HG03159 (cell line): ENCODE results near the gene KRT15.

Experiments used
- ATAC-seq: cut with Tn5 transposase; IDR thresholded peaks from one replicate; pipeline ENCODE4 v1.9.1; 2021; ENCODE audit warnings: mild to moderate bottlenecking, moderate library complexity; ENCODE audit not compliant: unreplicated experiment

Gene KRT15

DNA sequence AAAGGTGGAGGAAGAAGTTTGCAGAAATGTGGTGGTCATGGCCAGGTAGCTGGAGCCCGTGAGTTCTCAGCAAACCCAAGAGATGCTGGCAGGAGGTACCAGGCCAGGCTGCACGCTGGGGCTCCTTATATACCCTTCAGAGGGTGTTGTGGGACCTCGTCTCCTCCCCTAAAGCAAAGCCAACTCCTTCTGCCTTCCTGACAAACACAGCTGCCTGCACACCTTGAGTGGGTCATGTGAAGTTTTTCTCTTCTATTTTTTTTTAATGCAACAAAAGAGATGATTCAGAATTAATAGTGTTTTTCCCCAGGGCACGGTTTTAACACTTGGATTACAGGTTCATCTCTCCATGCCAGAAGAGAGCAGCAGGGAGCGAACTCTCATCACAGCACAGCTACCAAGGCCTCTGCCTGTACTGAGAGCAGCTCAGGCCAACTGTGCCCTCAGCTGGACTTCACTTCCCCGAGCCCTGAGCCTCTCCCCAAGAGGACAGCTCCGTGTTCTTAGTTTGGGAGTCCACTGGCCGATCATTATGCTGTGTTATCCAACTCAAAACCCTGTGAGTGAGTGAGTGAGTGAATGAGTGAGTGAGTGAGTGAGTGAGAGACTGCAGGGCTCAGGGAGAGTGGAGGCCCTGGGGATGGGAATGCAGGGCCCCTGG lies at the start of gene KRT15:
Gene KRT15, minus strand, starts transcription at position 102 of the 661 bp plus-strand sequence. Its CDS starts 63 bp downstream, at position 39.
- no peak for ATAC-seq

DNA sequence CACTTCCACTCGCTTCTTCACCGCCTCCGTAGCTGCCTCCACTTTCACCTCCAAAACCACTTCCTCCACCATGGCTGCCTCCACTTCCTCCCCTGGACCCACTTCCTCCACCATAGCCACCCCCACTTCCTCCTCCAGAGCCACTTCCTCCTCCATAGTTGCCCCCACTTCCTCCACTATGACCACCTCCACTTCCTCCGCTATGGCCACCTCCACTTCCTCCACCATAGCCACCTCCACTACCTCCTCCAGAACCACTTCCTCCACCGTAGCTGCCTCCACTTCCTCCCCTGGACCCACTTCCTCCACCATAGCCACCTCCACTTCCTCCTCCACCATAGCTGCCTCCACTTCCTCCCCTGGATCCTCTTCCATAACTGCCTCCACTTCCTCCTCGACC lies 48.6 kb upstream of the KRT15 start:
- no peak for ATAC-seq

DNA sequence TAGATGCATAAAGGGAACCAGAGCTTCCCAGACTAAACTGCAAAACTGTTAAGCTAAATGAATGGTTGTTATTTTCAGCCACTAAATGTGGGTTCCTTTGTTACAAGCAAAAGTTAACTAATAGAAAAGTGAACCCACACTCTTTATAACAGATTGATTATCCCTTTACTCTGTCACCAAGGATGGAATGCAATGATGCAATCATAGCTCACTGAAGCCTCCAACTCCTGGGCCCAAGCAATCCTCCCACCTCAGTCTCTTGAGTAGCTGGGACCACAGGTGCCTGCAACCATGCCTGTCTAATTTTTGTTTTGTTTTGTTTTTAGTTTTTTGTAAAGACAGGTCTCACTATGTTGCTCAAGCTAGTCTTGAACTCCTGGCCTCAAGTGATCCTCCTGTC lies 46.6 kb upstream of the KRT15 start:
- no peak for ATAC-seq

DNA sequence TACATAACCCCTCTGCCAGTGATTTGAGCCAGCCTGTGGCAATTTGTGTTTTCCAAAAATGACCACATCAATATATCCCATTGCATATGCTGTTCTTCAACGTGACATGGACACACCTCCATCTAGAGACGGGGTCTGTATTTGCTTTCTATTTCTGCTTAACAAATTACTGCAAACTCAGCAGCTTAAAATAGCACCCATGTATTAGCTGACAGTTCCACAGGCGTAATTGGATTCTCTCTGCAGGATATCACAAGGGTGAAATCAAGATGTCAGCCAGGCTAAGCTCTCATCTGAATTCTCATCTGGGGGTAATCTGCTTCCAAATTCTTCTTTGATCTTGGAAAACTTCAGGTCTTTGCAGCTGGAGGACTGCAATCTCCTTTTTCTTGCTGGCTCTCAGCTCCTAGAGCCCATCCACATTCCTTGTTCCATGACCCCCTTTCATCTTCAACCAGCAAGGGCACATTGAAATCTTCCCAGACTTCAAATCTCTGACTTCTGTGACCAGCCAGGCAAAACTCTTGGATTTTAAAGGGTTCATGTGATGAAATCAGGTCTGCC lies 45.0 kb upstream of the KRT15 start:
- no peak for ATAC-seq

DNA sequence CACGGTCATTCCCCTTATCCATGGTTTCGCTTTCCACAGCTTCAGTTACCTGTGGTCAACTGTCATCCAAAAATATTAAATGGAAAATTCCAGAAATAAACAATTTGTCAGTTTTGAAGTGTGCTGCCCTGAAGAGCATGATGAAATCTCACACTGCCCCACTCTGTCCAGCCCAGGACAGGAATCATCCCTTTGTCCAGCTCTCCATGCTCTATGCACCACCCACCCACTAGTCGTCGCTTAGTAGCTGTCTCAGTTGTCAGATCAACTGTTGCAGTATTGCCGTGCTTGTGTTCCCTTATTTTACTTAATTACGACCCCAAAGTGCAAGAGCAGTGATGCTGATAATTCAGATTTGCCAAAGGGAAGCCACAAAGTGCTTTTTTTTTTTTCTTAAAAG lies 42.9 kb upstream of the KRT15 start:
- ATAC-seq, result no peak

DNA sequence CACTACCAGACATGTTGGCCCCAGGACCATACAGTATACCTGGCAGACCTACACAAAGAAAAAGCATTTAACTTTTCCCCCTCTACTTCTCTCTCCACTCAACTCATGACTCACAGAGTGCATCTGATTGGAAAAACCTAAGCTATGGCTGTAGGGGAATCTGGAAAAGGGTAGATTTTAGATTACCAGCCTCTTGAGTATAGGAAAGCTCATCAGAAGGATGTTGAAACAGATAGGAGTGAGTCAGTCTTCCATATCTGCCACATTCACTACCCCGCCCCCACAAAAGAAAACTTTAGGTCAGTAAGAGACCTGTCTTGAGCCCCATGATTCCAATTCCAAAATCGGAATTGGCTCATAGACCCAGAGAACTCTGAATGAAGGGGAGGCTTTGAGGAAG lies 40.9 kb upstream of the KRT15 start:
- no peak for ATAC-seq

DNA sequence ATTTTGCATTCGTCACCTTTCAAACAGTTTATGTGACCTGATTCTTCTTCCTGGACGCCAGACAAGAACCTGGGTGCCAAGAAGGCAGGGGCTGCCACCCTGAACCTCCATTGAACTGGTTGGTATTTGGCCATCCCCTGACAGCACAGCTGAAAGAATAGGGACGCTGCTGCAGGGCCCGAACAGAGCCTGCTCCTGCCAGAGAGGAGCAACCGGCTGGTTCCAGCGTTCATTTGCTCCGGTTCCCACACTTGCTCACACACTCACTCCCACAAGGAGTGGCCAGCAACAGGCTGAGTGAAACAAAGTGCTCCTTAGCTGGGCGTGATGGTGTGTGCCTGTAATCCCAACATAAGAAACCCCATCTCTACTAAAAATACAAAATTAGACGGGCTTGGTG lies 38.2 kb upstream of the KRT15 start:
- ATAC-seq, result no peak

DNA sequence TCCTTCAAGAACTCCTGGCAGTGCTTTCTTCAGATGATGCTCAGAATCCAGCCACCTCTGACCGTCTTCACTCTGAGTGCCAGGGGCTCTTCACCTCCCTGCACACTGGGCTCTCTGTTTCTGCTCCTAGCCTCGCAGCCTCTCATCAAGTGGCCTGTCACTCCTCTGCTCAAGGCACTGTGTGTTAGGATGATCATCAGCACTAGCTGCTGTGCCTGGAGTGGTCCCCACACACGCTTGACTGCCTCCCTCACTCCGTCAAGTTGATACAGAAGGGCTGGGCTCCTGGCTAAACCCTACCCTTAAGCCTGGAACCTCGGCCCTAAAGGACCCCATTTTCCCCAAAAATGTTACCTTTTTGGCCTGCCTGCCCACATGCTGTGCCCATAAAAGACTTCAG lies 37.6 kb upstream of the KRT15 start:
- ATAC-seq, result no peak

DNA sequence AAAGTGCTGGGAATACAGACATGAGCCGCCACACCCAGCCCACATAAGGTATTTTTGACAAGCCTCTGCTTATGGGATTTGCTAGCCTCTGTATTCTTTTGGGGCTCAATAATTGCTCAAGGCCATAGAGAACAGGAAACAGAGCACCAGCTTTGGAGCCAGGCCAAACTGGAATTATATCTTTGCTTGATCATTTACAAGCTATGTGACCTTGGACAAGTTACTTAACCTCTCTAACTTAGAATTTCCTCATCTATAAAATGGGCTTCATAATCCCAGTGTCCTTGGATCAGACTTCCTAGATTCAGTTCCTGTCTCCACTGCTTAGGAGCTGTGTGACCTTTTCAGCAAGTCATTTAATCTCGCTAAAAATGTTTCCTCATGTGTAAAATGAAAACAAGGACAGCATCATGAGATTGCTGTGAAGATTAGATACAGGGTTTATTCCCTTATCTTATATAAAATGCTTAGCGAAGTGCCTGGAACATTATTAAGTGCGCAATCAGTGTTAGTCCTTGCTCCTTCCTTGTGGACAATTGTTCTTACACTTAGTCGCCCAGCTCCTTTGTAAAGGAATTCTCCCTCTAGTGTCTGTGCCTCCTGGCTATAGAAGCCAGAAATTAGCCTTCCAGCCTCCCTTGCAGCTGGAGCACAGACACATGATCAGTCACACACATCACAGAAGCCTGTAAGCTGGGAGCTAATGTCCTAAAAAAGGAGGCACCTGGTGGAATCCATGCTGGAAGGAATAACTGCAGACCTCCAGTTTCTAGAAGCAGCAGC lies 36.6 kb upstream of the KRT15 start:
- no peak for ATAC-seq

DNA sequence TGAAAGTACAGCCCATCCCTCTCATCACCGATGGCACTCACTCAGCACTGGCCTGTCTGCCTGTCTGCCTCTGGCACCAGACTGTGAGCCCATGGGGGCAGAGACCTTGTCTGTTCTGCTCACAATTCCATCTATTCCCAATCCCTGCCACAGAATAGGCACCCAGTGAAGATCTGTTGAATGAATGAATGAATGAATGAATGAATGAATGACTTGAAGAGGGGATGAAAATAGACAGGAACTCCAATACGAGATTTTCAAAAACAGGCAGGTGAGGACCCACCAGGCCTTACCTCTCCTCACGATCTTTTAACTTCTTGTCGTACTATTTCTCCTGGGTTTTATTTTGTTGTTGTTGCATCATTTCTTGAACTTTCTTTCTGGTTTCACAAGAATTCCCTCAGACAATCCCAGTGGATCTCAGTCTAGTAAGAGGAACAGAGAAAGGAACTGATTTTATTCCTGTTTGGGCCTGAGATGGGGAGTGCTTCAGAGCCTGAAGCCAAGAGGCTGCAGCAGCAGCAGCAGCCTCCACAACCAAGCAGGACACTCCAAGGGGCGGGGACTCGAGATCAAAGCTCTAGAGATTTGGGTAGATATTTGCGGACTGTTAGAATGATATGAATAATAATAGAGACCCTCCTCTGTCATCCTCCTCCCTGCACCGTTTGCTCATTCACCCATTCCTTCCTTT lies 35.4 kb upstream of the KRT15 start:
- no peak for ATAC-seq

DNA sequence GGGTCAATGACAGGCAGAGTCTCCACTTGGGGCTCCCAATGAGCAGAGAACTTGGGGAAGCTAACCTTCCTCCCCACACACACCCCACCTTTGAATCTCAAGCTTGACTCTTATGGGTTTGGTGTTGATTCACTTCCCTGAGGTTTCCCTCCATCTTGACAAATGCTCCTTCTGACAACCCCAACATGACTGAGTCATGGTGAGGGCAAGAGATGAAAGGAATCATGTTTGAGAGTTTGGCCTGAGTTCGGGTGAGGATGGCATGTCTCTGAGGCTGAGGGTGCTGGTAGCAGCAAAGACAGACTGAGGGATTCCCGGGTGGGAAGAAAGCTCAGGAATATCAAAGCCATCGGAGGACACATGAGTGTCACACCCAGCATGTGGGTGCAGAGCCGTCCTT lies 34.5 kb upstream of the KRT15 start:
- no peak for ATAC-seq

DNA sequence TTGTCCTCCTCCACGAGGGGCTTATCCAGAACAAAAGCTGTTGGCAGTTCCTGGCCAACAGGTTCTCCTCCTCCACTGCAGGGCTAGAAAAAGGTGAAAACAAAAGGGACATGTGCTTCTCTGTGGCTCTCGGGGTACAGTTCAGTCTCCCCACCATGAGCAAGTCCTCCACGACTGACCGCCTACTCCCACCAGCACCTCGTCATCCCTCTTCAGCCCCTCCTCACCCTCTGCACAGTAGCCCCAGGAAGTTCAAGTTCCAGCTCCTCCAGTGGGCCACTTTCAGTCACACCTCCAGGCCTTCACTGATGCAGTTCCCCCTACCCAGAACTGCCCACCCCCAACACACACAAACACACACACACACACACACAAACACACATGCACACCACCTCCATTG lies 33.8 kb upstream of the KRT15 start:
- no peak for ATAC-seq

DNA sequence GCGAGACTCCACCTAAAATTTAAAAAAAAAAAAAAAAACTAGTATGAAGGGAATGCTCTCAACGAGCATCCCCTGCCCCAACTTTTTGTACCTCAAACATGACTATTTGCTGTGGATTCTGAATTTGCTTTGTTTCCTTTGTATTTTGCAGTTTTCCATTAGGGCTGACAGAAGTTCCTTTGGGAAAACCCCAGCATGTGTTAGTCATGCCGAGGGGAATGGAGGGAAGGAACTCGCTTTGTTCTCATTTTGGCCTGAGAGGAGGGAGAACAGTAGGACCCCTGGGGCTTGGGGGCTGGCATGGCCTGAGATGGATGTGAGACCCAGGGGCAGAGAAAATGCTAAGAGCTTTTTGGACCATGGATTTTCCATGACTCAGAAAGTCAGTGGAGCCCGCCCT lies 32.7 kb upstream of the KRT15 start:
- ATAC-seq, result no peak

DNA sequence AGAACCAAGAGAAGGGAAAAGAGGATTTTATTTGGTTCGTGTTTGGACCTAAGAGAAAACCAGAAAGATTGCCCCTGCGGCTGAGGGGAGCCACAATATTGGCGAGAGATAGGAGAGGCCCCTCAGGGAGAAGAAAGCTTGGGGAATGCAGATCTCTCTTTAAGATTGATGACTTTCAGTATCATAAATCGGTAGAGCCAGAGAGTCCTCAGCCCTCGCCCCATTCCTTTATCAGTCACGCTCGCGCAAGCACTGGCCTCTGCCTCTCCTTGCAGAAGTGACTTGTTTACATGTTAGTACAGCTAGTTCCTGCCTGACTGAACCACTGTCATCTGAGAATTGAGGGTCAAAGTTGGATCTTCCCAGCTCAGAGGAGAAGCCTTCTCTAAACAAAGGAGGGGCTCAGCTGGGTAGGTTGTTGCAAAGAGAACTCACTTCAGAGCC lies 30.9 kb upstream of the KRT15 start:
- ATAC-seq, result no peak

DNA sequence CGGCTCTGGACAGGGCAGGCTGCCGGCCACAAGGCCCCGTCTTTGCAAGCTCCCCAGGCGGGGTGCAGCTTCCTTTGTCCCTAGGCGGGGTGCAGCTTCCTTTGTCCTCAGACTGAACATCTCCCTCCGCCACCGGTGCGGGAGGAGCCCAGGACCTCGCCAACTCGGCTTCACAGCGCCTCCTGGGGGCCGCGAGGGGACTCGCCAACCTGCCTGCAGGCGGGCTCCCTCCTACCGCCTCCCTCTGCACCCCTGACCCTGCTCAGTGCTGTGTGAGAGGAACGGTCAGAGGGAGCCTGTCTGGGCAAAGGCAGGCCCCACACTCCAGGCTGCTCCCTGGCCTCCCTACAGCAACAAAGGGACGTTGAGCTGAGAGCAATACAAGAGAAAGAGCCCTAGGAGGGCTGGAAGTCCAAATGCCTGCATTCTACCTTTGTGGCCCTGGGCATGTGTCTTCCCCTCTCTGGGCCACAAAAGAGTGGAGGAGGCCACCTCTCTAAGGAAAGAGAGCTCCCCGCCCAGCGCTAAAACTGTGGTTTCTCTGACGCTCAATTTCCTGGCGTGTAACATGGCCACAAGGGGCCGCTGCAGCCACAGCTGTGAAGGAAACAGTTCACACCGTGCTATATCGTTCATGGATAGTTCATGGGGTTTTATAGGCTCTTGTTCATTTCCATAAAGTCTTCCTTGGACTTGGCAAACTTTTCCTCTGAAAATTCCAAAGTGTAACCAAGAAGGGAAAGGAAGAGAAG lies 30.3 kb upstream of the KRT15 start:
- peak; percentile 57 for ATAC-seq

DNA sequence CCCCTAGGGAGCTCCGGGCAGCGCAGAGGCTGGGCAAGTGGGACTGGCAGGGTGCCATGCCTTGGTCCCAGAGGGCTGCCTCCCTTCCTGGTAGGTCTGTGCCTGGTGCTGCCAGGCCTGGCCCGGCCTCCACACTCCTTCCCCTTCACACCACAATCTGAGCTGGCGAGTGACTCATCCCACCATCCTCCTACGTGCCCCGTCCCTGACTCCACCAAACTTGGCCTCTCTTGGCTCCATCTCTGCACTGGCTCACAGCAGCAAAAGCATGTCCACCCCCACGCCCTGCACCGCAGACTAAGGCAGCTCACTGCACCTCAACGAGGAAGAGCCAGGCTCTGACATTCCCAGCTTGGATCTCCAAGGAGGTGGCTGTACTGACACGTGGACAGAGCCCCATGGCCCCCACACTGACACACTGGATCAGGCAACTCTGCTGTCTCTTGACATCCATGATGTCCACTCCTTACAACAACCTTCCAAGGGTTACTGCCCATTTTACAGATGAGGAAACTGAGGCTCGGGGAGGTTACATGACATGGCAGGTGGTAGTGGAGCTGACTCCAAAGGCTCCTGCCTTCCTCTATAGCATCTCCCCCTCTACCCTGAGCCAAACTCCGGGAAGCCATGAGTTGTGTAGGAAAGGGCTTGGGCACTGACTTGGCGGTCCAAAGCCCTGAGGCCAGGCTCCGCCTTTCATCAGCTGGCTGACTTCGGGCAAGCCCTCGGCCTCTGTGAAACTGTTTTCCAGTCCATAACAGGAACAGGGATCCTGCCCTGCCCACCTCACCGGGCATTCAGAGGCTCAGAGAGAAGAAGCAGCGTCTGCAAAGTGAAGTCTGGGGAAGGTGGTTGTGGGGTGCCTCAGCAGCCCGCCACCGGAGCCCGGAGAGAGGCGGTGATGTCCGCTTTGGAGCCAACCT lies 29.5 kb upstream of the KRT15 start:
- no peak for ATAC-seq

DNA sequence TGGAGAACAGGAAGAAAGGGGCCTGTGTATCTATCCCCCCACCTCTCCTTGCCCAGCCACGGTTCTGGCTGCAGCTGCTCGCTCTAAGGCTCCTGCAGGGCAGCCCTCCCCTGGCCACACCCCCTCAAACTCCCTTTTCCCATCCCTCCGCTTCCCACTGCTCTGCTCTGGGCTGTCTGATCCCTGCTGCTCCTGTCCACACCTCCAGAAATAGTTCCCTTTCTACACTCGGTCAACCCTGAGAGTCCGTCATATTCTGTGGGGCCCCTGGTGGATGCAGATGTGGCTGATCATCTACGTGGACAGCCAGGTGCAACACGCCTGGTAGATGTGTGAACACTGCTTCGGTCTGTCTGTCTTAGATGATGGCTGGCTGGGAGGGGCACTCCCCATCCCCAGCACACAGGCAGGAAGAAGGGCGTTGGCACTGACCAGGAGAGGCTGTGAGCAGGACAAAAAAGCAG lies 28.7 kb upstream of the KRT15 start:
- no peak for ATAC-seq

DNA sequence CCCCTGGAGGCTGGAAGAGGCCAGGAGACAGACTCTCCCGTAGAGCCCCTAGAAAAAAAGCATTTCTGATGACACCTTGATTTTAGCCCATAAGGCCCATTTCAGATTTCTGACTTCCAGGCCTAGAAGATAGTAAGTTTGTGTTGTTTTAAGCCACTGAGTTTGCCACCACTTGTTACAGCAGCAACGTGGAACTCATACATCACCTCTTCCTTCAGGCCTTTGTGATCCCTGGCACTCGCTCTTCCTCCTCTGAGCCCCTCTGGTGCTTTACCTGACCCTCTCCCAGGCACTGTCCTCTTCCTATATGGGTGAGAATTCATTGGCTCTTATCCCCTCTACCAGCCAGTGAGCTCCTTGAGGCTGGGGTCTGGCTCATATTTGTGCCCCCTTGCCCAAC lies 28.1 kb upstream of the KRT15 start:
- no peak for ATAC-seq

DNA sequence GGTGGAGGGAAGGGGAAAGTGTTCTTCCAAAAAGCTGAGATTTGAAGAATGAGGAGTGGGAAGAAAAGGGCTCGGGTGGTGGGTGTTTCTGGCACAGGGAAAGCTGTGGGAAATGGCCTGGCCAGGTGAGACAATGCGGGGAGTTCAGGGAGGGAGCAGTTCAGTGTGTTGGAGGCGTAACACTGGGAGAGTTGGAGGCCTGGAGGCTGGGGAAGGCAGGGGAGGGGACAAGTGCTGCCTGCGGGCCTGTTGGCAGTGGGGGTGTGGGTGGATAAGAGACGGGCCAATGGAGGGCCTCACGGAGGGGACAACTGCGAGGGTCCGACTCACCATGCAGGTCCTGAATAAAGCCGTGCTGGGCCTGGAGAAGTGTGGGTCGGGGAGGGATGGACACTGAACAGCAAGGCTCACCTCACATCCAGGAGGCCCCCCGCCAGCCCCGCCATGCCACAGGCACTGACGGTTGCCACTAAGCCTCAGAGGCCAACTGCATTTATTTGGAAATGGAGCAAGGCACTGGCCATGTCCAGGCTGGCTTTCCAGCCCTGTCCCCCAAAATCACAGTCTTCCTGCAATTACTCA lies 27.2 kb upstream of the KRT15 start:
- no peak for ATAC-seq
